IMR-90 (cell line): Measurements from ENCODE around the gene CNTN4. TPM values are rescaled to one million over a fixed set of nuclear protein-coding genes. Genes with fewer than 3 reads are reported as not detected.

Experiments used
- ATAC-seq: fragments of 200-7000 bp; cut with Tn5 transposase; 2 replicates; pipeline ENCODE4 v1.9.1; 2020; ENCODE audit warnings: low read depth, mild to moderate bottlenecking, moderate library complexity
- BruUV-seq: library from RNA; stranded (reverse); fragments of 400-500 nt; replicated peaks from 2 replicates; lab custom pipeline; 2021; lab: Mats Ljungman, UMichigan
- CTCF ChIA-PET: fragments of 300-600 bp; formaldehyde crosslinking; extraction: SDS; loops from one replicate; lab custom pipeline; 2021; ENCODE audit warnings: antibody characterized with exemption; lab: Yijun Ruan, JAX
- POLR2A ChIA-PET: fragments of 300-600 bp; sonication (Branson Sonifier 250); formaldehyde crosslinking; loops from one replicate; lab custom pipeline; 2022; ENCODE audit warnings: antibody characterized with exemption; ENCODE audit not compliant: unreplicated experiment; lab: Charles Lee
- DNase-seq: peaks from one replicate; pipeline ENCODE4 v3.0.0; 2013
- H2AFZ ChIP-seq: replicated peaks from 2 replicates; pipeline ENCODE3; 2013; ENCODE audit warnings: low read length, mild to moderate bottlenecking; ENCODE audit not compliant: poor library complexity
- H2AK5ac ChIP-seq: 2 replicates; pipeline ENCODE4 v1.6.1; 2013; ENCODE audit warnings: low read depth, low read length, inconsistent platforms
- H2AK9ac ChIP-seq: replicated peaks from 2 replicates; pipeline ENCODE3; 2013; ENCODE audit warnings: mild to moderate bottlenecking, low read depth, low read length, moderate library complexity; ENCODE audit not compliant: poor library complexity
- H2BK120ac ChIP-seq: 2 replicates; pipeline ENCODE4 v1.6.1; 2013; ENCODE audit warnings: low read depth, low read length, inconsistent platforms
- H2BK15ac ChIP-seq: 3 replicates; pipeline ENCODE4 v1.6.1; 2013; ENCODE audit warnings: low read depth, low read length, inconsistent platforms
- H2BK20ac ChIP-seq: 2 replicates; pipeline ENCODE4 v1.6.1; 2013; ENCODE audit warnings: low read depth, mild to moderate bottlenecking, inconsistent platforms, low read length, moderate library complexity
- H2BK5ac ChIP-seq: 2 replicates; pipeline ENCODE4 v1.6.1; 2013; ENCODE audit warnings: mild to moderate bottlenecking, low read depth, low read length, inconsistent platforms; ENCODE audit not compliant: poor library complexity, severe bottlenecking
- H3K14ac ChIP-seq: replicated peaks from 2 replicates; pipeline ENCODE4 v1.6.1; 2013; ENCODE audit warnings: low read depth, low read length, inconsistent platforms
- H3K18ac ChIP-seq: 2 replicates; pipeline ENCODE4 v1.6.1; 2013; ENCODE audit warnings: low read depth, low read length, control low read depth
- H3K23ac ChIP-seq: 2 replicates; pipeline ENCODE4 v1.6.1; 2013; ENCODE audit warnings: low read depth, low read length, inconsistent platforms
- H3K27ac ChIP-seq: 2 replicates; pipeline ENCODE4 v1.5.1; 2013; ENCODE audit warnings: mild to moderate bottlenecking, control low read depth, low read length; ENCODE audit not compliant: insufficient read depth
- H3K27me3 ChIP-seq: 2 replicates; pipeline ENCODE4 v1.6.1; 2013; ENCODE audit warnings: low read length; ENCODE audit not compliant: control insufficient read depth, insufficient read depth
- H3K36me3 ChIP-seq: 2 replicates; pipeline ENCODE4 v1.6.1; 2013; ENCODE audit warnings: low read length, mixed read lengths; ENCODE audit not compliant: control insufficient read depth, insufficient read depth
- H3K4ac ChIP-seq: 2 replicates; pipeline ENCODE4 v1.6.1; 2013; ENCODE audit warnings: low read depth, low read length, inconsistent platforms
- H3K4me1 ChIP-seq: 2 replicates; pipeline ENCODE4 v1.6.1; 2013; ENCODE audit warnings: low read length, mixed read lengths; ENCODE audit not compliant: control insufficient read depth, insufficient read depth
- H3K4me2 ChIP-seq: 2 replicates; pipeline ENCODE4 v1.6.1; 2013; ENCODE audit warnings: low read depth, mild to moderate bottlenecking, control low read depth, low read length, moderate library complexity
- H3K4me3 ChIP-seq: 2 replicates; pipeline ENCODE4 v1.5.1; 2013; ENCODE audit warnings: low read depth, mild to moderate bottlenecking, control low read depth, low read length, moderate library complexity; ENCODE audit not compliant: insufficient read depth
- H3K56ac ChIP-seq: 2 replicates; pipeline ENCODE4 v1.6.1; 2013; ENCODE audit warnings: low read length, inconsistent platforms; ENCODE audit not compliant: insufficient read depth; ENCODE audit errors: extremely low read depth
- H3K79me1 ChIP-seq, 2 experiments: 2 replicates each; pipeline ENCODE4 v1.6.1; 2013; ENCODE audit warnings: low read length in 2 of 2, inconsistent platforms in 1 of 2, low read depth in 1 of 2
- H3K9ac ChIP-seq: 2 replicates; pipeline ENCODE4 v1.6.1; 2013; ENCODE audit warnings: low read depth, low read length, control low read depth
- H3K9me1 ChIP-seq: 2 replicates; pipeline ENCODE4 v1.6.1; 2013; ENCODE audit warnings: low read length, inconsistent platforms; ENCODE audit not compliant: insufficient read depth
- H3K9me3 ChIP-seq: 2 replicates; pipeline ENCODE4 v1.6.1; 2013; ENCODE audit warnings: low read length; ENCODE audit not compliant: control insufficient read depth, insufficient read depth
- H4K20me1 ChIP-seq: 2 replicates; pipeline ENCODE4 v1.6.1; 2013; ENCODE audit warnings: low read length, inconsistent platforms; ENCODE audit not compliant: insufficient read depth
- H4K5ac ChIP-seq: 2 replicates; pipeline ENCODE4 v1.6.1; 2013; ENCODE audit warnings: mild to moderate bottlenecking, low read depth, low read length, control low read depth
- H4K8ac ChIP-seq, 2 experiments: 2 replicates each; pipeline ENCODE4 v1.6.1; 2013; ENCODE audit warnings: low read depth in 2 of 2, low read length in 2 of 2, control low read depth in 1 of 2, inconsistent platforms in 1 of 2
- H4K91ac ChIP-seq: 2 replicates; pipeline ENCODE4 v1.6.1; 2013; ENCODE audit warnings: low read depth, low read length, inconsistent platforms; ENCODE audit not compliant: insufficient read depth
- CEBPB ChIP-seq: IDR thresholded peaks from 2 replicates; pipeline ENCODE4 v1.6.1; 2012; ENCODE audit warnings: low read depth, low read length, improper control_type of control experiment
- CHD1 ChIP-seq: IDR thresholded peaks from 2 replicates; pipeline ENCODE4 v1.6.1; 2012; ENCODE audit warnings: low read depth, low read length, improper control_type of control experiment
- CTCF ChIP-seq: conservative IDR thresholded peaks from 2 replicates; pipeline ENCODE4 v1.5.1; 2012; ENCODE audit warnings: mild to moderate bottlenecking, low read depth, low read length, improper control_type of control experiment
- MAFK ChIP-seq: IDR thresholded peaks from 2 replicates; pipeline ENCODE4 v1.6.1; 2012; ENCODE audit warnings: low read depth, low read length, improper control_type of control experiment
- MXI1 ChIP-seq: IDR thresholded peaks from 2 replicates; pipeline ENCODE4 v1.6.1; 2012; ENCODE audit warnings: low read depth, mild to moderate bottlenecking, low read length, moderate library complexity, borderline replicate concordance
- NFE2L2 ChIP-seq: fragments of 150-350 bp; IDR thresholded peaks from 2 replicates; pipeline ENCODE4 v1.6.1; 2016; ENCODE audit warnings: low read depth, mild to moderate bottlenecking, low read length
- POLR2A ChIP-seq: IDR thresholded peaks from 2 replicates; pipeline ENCODE4 v1.6.1; 2012; ENCODE audit warnings: mild to moderate bottlenecking, low read depth, low read length
- RCOR1 ChIP-seq: IDR thresholded peaks from 2 replicates; pipeline ENCODE4 v1.6.1; 2012; ENCODE audit warnings: mild to moderate bottlenecking, low read length, improper control_type of control experiment; ENCODE audit not compliant: insufficient replicate concordance
- RFX5 ChIP-seq: IDR thresholded peaks from 2 replicates; pipeline ENCODE4 v1.8.0; 2012; ENCODE audit warnings: low read depth, mild to moderate bottlenecking, low read length, moderate library complexity
- SMC3 ChIP-seq: fragments of 150-350 bp; IDR thresholded peaks from 2 replicates; pipeline ENCODE4 v1.6.1; 2016; ENCODE audit warnings: low read depth, mild to moderate bottlenecking, antibody characterized with exemption, low read length, moderate library complexity
- USF2 ChIP-seq: fragments of 150-350 bp; IDR thresholded peaks from 2 replicates; pipeline ENCODE4 v1.6.1; 2017; ENCODE audit warnings: mild to moderate bottlenecking, antibody characterized with exemption, low read length, low read depth
- WGBS, 2 experiments: methylation state at CpG; one replicate each; pipeline versions ENCODE4 v1.1.5 to v1.1.7; 2013; ENCODE audit warnings: missing lambda C conversion rate in 2 of 2; ENCODE audit not compliant: insufficient read length in 1 of 2; ENCODE audit errors: extremely low coverage in 2 of 2; 5-methylcytosine and 5-hydroxymethylcytosine counted together
- dilution Hi-C: fragments of 300-500 bp; cut with HindIII; formaldehyde crosslinking; loops from one replicate; pipeline ENCODE4 v1.14.3; 2018; ENCODE audit warnings: low sequenced_read_pairs; ENCODE audit not compliant: unreplicated experiment
- in situ Hi-C: fragments of 300-500 bp; cut with MboI; formaldehyde crosslinking; loops from 3 replicates; pipeline ENCODE4 v1.14.3; 2019; ENCODE audit warnings: low sequenced_read_pairs, inconsistent platforms, mixed read lengths
- intact Hi-C: fragments of 100-400 bp; cut with micrococcal nuclease; formaldehyde crosslinking; loops from 2 replicates; pipeline ENCODE4 v1.10.0; 2022
- polyA plus RNA-seq, 3 experiments: library from polyadenylated mRNA; depleted of rRNA; stranded (reverse); fragments of >200 nt; gene quantifications; 2 replicates each; pipeline ENCODE4 v1.2.3, GENCODE V29; 2012; ENCODE audit warnings: low replicate concordance in 1 of 3
- total RNA-seq: library from RNA; depleted of rRNA; stranded (reverse); fragments of >200 nt; gene quantifications from 2 replicates; pipeline ENCODE4 v1.2.3, GENCODE V29; 2012

Gene CNTN4
- total and polyA plus RNA-seq, 2 of the 4 experiments (the other 2 are of a cell fraction), result under 0.01 TPM; not detected in 1

GRCh38 chr3:2599471-2599870 lies 500.8 kb downstream of the CNTN4 start:
- no peak overlapping the region for H3K27ac ChIP-seq
- H3K14ac ChIP-seq, result no peak overlapping the region
- no peak overlapping the region for H3K18ac ChIP-seq
- no peak overlapping the region for H4K5ac ChIP-seq
- no peak for ATAC-seq
- H2BK20ac ChIP-seq, result no peak overlapping the region
- no peak overlapping the region for H2AK9ac ChIP-seq
- intact Hi-C loops, result no loop called here
- no peak overlapping the region for H3K56ac ChIP-seq
- no peaks in the 10 kb centered on the region for H3K4me1 ChIP-seq
- TF ChIP-seq NFE2L2, result no peak
- TF ChIP-seq RFX5, result no peak
- TF ChIP-seq SMC3, result no peak
- no peak for TF ChIP-seq RCOR1
- no peak for TF ChIP-seq CHD1
- no peak for TF ChIP-seq USF2
- TF ChIP-seq POLR2A, result no peak
- TF ChIP-seq MAFK, result no peak
- no peak for TF ChIP-seq MXI1
- TF ChIP-seq CTCF, result no peak
- TF ChIP-seq CEBPB, result no peak
- H4K91ac ChIP-seq, result no peak overlapping the region
- dilution Hi-C loops, result no loop called here
- no peaks in the 10 kb centered on the region for H4K20me1 ChIP-seq
- no peaks in the 10 kb centered on the region for H3K79me1 ChIP-seq
- no peaks in the 10 kb centered on the region for H3K9me1 ChIP-seq
- H3K4ac ChIP-seq, result no peak overlapping the region
- H2AFZ ChIP-seq, result no peak overlapping the region
- DNase-seq, result no peak
- H3K9ac ChIP-seq, result no peak overlapping the region
- H2BK120ac ChIP-seq, result no peak overlapping the region
- H2BK15ac ChIP-seq, result no peak overlapping the region
- no peaks in the 10 kb centered on the region for H3K9me3 ChIP-seq
- H4K8ac ChIP-seq, result no peak overlapping the region
- WGBS, 2 experiments, result no CpG with 5 or more reads among the region's 1 CpG
- no peaks in the 10 kb centered on the region for H3K36me3 ChIP-seq
- H3K4me2 ChIP-seq, result no peak overlapping the region
- H3K27me3 ChIP-seq, result no peaks in the 10 kb centered on the region
- ChIA-PET CTCF (interaction anchor here (0.7 kb wide), 1 partner anchor 136 kb away, joined by 3 read pairs; no protein-coding TSS in a partner anchor), POLR2A (no interaction called here)
- no peak overlapping the region for H2AK5ac ChIP-seq
- H3K4me3 ChIP-seq, result no peak overlapping the region
- BruUV-seq, result no TSS peak
- in situ Hi-C loops, result no loop called here
- no peak overlapping the region for H2BK5ac ChIP-seq
- no peak overlapping the region for H3K23ac ChIP-seq
